Sciatic nerve (tissue), 2 donors: Measurements from ENCODE around the gene LTBP1. TPM values are rescaled to one million over a fixed set of nuclear protein-coding genes. Genes with fewer than 3 reads are reported as not detected.

Source experiments
- ATAC-seq: fragments of 200-7000 bp; cut with Tn5 transposase; one replicate; pipeline ENCODE4 v1.9.1; 2020; ENCODE audit warnings: mild to moderate bottlenecking, moderate library complexity
- DNase-seq: peaks from one replicate; pipeline ENCODE4 v3.0.0-alpha.2; 2020; ENCODE audit warnings: low spot score
- intact Hi-C: fragments of 100-400 bp; cut with DNase I; formaldehyde crosslinking; loops from one replicate; pipeline ENCODE4 v1.14.2; 2022
- total RNA-seq: library from RNA; stranded (reverse); fragmentation: NEBNext Ultra II Directional; extraction: Animal tissue kit (Norgen Biotek cat#: 25700); gene quantifications from one replicate; pipeline ENCODE4 v1.2.1, GENCODE V29; 2021
- donor health status: DM: no; HTN: no; CAD: no.
- donor health status: DM: no; HTN: no; CAD: no.

Gene LTBP1
- total RNA-seq, 1 donor from 2014 or later, result 48.9 TPM

GRCh38 chr2:33395034-33395433 is 448.3 kb downstream of the LTBP1 start:
- intact Hi-C loops, result no loop called here
- DNase-seq (no peak), ATAC-seq (no peak)

- ATAC-seq, result peak; percentile 13
- intact Hi-C loops, result no loop called here
- DNase-seq, result no peak
Measured at GRCh38 chr2:33395655-33396249, 449.0 kb downstream of the LTBP1 start.

- ATAC-seq (no peak), DNase-seq (no peak)
Measured at GRCh38 chr2:33404321-33404720, 457.6 kb downstream of the LTBP1 start.

GRCh38 chr2:33406622-33407021 is 459.9 kb downstream of the LTBP1 start:
- no peak for ATAC-seq
- DNase-seq, result no peak
- intact Hi-C loops, result no loop called here

More at GRCh38 chr2:33404321-33404720, 457.6 kb downstream of the LTBP1 start:
- intact Hi-C loops, result no loop called here

- no peak for DNase-seq
Measured at GRCh38 chr2:33408109-33408508, 461.4 kb downstream of the LTBP1 start.

GRCh38 chr2:33409417-33409955 is 462.7 kb downstream of the LTBP1 start:
- ATAC-seq (no peak), DNase-seq (no peak)
- intact Hi-C loops, result no loop called here

More at GRCh38 chr2:33408109-33408508, 461.4 kb downstream of the LTBP1 start:
- no peak for ATAC-seq
- intact Hi-C loops, result no loop called here

GRCh38 chr2:33411765-33412164 is 465.0 kb downstream of the LTBP1 start:
- no peak for ATAC-seq
- intact Hi-C loops, result no loop called here
- no peak for DNase-seq

- peak; percentile 42 for ATAC-seq
Measured at GRCh38 chr2:33412920-33413319, 466.2 kb downstream of the LTBP1 start.

GRCh38 chr2:33419581-33420200 is 472.9 kb downstream of the LTBP1 start:
- ATAC-seq, result peak; percentile 24
- DNase-seq, result no peak
- intact Hi-C loops, result no loop called here

More at GRCh38 chr2:33412920-33413319, 466.2 kb downstream of the LTBP1 start:
- intact Hi-C loops, result no loop called here
- no peak for DNase-seq

GRCh38 chr2:33420726-33421125 is 474.0 kb downstream of the LTBP1 start:
- DNase-seq, result no peak
- no peak for ATAC-seq
- intact Hi-C loops, result no loop called here

- intact Hi-C loops, result no loop called here
- ATAC-seq (no peak), DNase-seq (no peak)
Measured at GRCh38 chr2:33421820-33422219, 475.1 kb downstream of the LTBP1 start.

- no peak for ATAC-seq
- DNase-seq, result no peak
- intact Hi-C loops, result no loop called here
Measured at GRCh38 chr2:33425161-33425560, 478.4 kb downstream of the LTBP1 start.

GRCh38 chr2:33425586-33426031 is 478.9 kb downstream of the LTBP1 start:
- intact Hi-C loops, result no loop called here
- no peak for ATAC-seq
- no peak for DNase-seq

GRCh38 chr2:33426666-33427231 is 480.0 kb downstream of the LTBP1 start:
- ATAC-seq (peak; percentile 45), DNase-seq (no peak)
- intact Hi-C loops, result no loop called here

GRCh38 chr2:33430077-33430476 is 483.3 kb downstream of the LTBP1 start:
- no peak for DNase-seq
- intact Hi-C loops, result no loop called here
- ATAC-seq, result no peak

- DNase-seq (no peak), ATAC-seq (no peak)
- intact Hi-C loops, result no loop called here
Measured at GRCh38 chr2:33430856-33431255, 484.1 kb downstream of the LTBP1 start.

GRCh38 chr2:33432871-33433270 is 486.1 kb downstream of the LTBP1 start:
- ATAC-seq, result no peak
- intact Hi-C loops, result no loop called here
- no peak for DNase-seq

- ATAC-seq (peak; percentile 97), DNase-seq (no peak)
- intact Hi-C loops, result no loop called here
Measured at GRCh38 chr2:33433279-33434235, 486.8 kb downstream of the LTBP1 start.

GRCh38 chr2:33435518-33435917 is 488.8 kb downstream of the LTBP1 start:
- no peak for ATAC-seq
- intact Hi-C loops, result no loop called here
- no peak for DNase-seq
